NT2/D1 (cell line): ENCODE results near the gene SRRM1.
"Not testable (repeated sequence)": the region's sequence is repeated elsewhere in the genome, so short reads cannot be mapped to it uniquely, and the experiment has no call there.

Source experiments
- DNase-seq: peaks from one replicate; pipeline ENCODE4 v3.0.0-alpha.2; 2011; ENCODE audit warnings: low read depth, low spot score
- H3K27me3 ChIP-seq: 2 replicates; pipeline ENCODE4 v1.6.0; 2011; ENCODE audit warnings: mild to moderate bottlenecking; ENCODE audit not compliant: insufficient read length, insufficient read depth
- H3K36me3 ChIP-seq: 2 replicates; pipeline ENCODE4 v1.6.1; 2011; ENCODE audit warnings: mild to moderate bottlenecking, low read length, mixed read lengths; ENCODE audit not compliant: insufficient read depth, insufficient read length
- H3K4me1 ChIP-seq: 2 replicates; pipeline ENCODE4 v1.5.1; 2011; ENCODE audit not compliant: insufficient read depth, insufficient read length
- H3K4me3 ChIP-seq: 2 replicates; pipeline ENCODE4 v1.5.1; 2011; ENCODE audit warnings: low read depth; ENCODE audit not compliant: insufficient read length
- H3K9ac ChIP-seq: 2 replicates; pipeline ENCODE4 v1.6.0; 2011; ENCODE audit warnings: low read depth; ENCODE audit not compliant: insufficient read length
- H3K9me3 ChIP-seq: 2 replicates; pipeline ENCODE4 v1.5.1; 2011; ENCODE audit warnings: mild to moderate bottlenecking, low read length; ENCODE audit not compliant: insufficient read depth
- SUZ12 ChIP-seq: IDR thresholded peaks from 2 replicates; pipeline ENCODE4 v1.6.1; 2011; ENCODE audit not compliant: insufficient read length, insufficient read depth; ENCODE audit errors: extremely low read depth
- YY1 ChIP-seq: IDR thresholded peaks from 2 replicates; pipeline ENCODE4 v1.6.1; 2011; ENCODE audit not compliant: insufficient read length, insufficient read depth
- ZNF274 ChIP-seq: IDR thresholded peaks from 2 replicates; pipeline ENCODE4 v1.6.1; 2011; ENCODE audit warnings: mild to moderate bottlenecking, low read depth, low read length

SRRM1 gene

GRCh38 chr1:24713736-24714135, 70.6 kb downstream of the SRRM1 start:
- Histone ChIP-seq H3K9ac (no peak overlapping the region), H3K4me1 (peaks cover 2% of the 10 kb centered on the region), H3K36me3 (no peaks in the 10 kb centered on the region)

GRCh38 chr1:24714859-24715520, 71.9 kb downstream of the SRRM1 start:
- Histone ChIP-seq H3K4me1 (peaks cover 2% of the 10 kb centered on the region), H3K9me3 (no peaks in the 10 kb centered on the region), H3K9ac (no peak overlapping the region), H3K4me3 (no peak overlapping the region), H3K27me3 (no peaks in the 10 kb centered on the region), H3K36me3 (no peaks in the 10 kb centered on the region)
- DNase-seq = no peak
- TF ChIP-seq YY1 = no peak
- TF ChIP-seq SUZ12 = no peak
- no peak for TF ChIP-seq ZNF274

More at GRCh38 chr1:24713736-24714135, 70.6 kb downstream of the SRRM1 start:
- Histone ChIP-seq H3K27me3 (no peaks in the 10 kb centered on the region), H3K9me3 (no peaks in the 10 kb centered on the region), H3K4me3 (no peak overlapping the region)
- DNase-seq = no peak
- TF ChIP-seq ZNF274 (no peak), YY1 (no peak), SUZ12 (no peak)

- TF ChIP-seq SUZ12 (no peak), ZNF274 (no peak), YY1 (no peak)
- Histone ChIP-seq H3K4me3 (no peak overlapping the region), H3K27me3 (no peaks in the 10 kb centered on the region), H3K9me3 (no peaks in the 10 kb centered on the region; the same call in 1 of the 2 replicates), H3K9ac (no peak overlapping the region), H3K36me3 (no peaks in the 10 kb centered on the region), H3K4me1 (peaks cover 2% of the 10 kb centered on the region)
- no peak for DNase-seq
Observed at GRCh38 chr1:24715658-24716057, 72.6 kb downstream of the SRRM1 start.

GRCh38 chr1:24717887-24718650, 75.0 kb downstream of the SRRM1 start:
- Histone ChIP-seq H3K4me1 (no peaks in the 10 kb centered on the region), H3K27me3 (no peaks in the 10 kb centered on the region), H3K4me3 (no peak overlapping the region), H3K9ac (no peak overlapping the region), H3K9me3 (peaks cover 11% of the 10 kb centered on the region; the same call in 1 of the 2 replicates), H3K36me3 (no peaks in the 10 kb centered on the region)
- TF ChIP-seq YY1 (no peak), ZNF274 (no peak), SUZ12 (no peak)
- DNase-seq = no peak

GRCh38 chr1:24720152-24720551, 77.0 kb downstream of the SRRM1 start:
- TF ChIP-seq SUZ12 = no peak
- TF ChIP-seq YY1 = no peak
- no peak for TF ChIP-seq ZNF274
- peaks cover 7% of the 10 kb centered on the region for H3K4me1 ChIP-seq
- no peak overlapping the region for H3K4me3 ChIP-seq
- no peaks in the 10 kb centered on the region for H3K36me3 ChIP-seq
- peaks cover 11% of the 10 kb centered on the region; the same call in 1 of the 2 replicates for H3K9me3 ChIP-seq
- H3K9ac ChIP-seq = no peak overlapping the region
- no peak for DNase-seq
- no peaks in the 10 kb centered on the region for H3K27me3 ChIP-seq

DNA sequence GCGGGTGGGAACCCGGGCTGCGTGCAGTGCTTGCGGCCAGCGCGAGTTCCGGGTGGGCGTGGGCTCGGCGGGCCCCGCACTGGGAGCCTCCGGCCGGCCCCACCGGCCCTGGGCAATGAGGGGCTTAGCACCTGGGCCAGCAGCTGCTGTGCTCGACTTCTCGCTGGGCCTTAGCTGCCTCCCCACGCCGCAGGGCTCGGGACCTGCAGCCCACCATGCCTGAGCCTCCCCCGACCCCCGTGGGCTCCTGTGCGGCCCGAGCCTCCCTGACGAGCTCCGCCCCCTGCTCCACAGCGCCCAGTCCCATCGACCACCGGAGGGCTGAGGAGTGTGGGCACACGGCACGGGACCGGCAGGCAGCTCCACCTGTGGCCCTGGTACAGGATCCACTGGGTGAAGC, 78.4 kb downstream of the SRRM1 start:
- TF ChIP-seq ZNF274 (no peak), SUZ12 (no peak), YY1 (no peak)
- H3K36me3 ChIP-seq = no peaks in the 10 kb centered on the region
- H3K4me3 ChIP-seq = no peak overlapping the region
- no peak overlapping the region for H3K9ac ChIP-seq
- peaks cover 11% of the 10 kb centered on the region; the same call in 1 of the 2 replicates for H3K9me3 ChIP-seq
- H3K27me3 ChIP-seq = no peaks in the 10 kb centered on the region
- peaks cover 9% of the 10 kb centered on the region for H3K4me1 ChIP-seq
- no peak for DNase-seq

DNA sequence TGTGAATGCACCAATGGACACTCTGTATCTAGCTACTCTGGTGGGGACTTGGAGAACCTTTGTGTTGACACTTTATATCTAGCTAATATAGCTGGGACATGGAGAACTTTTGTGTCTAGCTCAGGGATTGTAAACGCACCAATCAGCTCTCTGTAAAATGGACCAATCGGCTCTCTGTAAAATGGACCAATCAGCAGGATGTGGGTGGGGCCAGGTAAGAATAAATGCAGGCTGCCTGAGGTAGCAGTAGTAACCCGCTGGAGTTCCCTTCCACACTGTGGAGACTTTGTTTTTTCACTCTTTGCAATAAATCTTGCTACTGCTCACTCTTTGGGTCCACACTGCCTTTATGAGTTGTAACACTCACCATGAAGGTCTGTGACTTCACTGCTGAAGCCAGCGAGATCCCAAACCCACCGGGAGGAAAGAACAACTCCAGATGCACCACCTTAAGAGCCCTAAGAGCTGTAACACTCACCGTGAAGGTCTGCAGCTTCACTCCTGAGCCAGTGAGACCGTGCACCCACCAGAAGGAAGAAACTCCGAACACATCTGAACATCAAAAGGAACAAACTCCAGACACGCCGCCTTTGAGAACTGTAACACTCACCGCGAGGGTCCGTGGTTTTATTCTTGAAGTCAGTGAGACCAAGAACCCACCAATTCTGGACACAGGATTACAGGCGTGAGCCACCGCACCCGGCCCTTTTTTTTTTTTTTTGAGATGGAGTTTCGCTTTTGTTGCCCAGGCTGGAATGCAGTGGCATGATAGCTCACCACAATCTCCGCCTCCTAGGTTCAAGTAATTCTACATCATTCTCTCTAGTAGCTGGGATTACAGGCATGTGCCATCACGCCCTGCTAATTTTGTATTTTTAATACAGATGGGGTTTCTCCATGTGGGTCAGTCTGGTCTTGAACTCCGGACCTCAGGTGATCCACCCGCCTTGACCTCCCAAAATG, 79.3 kb downstream of the SRRM1 start:
- Histone ChIP-seq H3K9me3 (peaks cover 11% of the 10 kb centered on the region; the same call in 1 of the 2 replicates), H3K4me1 (peaks cover 12% of the 10 kb centered on the region)
- not testable (repeated sequence) for H3K27me3 ChIP-seq, H3K9ac ChIP-seq, DNase-seq, H3K4me3 ChIP-seq, H3K36me3 ChIP-seq
